Measurements from ENCODE around the gene MOCS1.

The MOCS1 gene

DNA sequence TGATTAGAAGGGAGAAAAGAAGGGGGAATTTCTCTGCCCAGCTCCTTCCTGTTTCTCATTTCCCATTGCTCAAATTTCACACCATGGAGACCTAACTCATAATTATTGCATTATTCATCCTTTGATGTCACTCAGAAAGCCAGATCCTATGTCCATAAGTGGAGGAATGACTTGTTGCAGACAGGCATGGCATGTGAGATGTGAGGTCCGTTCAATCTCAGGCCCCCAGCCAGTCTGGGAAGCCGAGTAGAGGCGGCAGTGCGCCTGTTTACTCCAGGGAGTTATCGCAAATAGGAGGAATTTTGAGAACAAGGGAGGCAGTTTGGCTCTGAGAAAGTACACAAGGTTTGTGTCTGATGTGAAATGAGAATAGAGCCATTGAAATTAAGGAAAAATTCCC is 26.9 kb upstream of the MOCS1 start:
- no peak for DNase-seq (ENCODE audit: low spot score)
- Histone ChIP-seq H3K27ac (peak overlapping the region in 1 of 2 donors; percentile 45), H3K4me3 (no peak overlapping the region)
- TF ChIP-seq, protein P1, sequence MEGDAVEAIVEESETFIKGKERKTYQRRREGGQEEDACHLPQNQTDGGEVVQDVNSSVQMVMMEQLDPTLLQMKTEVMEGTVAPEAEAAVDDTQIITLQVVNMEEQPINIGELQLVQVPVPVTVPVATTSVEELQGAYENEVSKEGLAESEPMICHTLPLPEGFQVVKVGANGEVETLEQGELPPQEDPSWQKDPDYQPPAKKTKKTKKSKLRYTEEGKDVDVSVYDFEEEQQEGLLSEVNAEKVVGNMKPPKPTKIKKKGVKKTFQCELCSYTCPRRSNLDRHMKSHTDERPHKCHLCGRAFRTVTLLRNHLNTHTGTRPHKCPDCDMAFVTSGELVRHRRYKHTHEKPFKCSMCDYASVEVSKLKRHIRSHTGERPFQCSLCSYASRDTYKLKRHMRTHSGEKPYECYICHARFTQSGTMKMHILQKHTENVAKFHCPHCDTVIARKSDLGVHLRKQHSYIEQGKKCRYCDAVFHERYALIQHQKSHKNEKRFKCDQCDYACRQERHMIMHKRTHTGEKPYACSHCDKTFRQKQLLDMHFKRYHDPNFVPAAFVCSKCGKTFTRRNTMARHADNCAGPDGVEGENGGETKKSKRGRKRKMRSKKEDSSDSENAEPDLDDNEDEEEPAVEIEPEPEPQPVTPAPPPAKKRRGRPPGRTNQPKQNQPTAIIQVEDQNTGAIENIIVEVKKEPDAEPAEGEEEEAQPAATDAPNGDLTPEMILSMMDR (IDR thresholded peaks at IDR 0.05), result no peak

DNA sequence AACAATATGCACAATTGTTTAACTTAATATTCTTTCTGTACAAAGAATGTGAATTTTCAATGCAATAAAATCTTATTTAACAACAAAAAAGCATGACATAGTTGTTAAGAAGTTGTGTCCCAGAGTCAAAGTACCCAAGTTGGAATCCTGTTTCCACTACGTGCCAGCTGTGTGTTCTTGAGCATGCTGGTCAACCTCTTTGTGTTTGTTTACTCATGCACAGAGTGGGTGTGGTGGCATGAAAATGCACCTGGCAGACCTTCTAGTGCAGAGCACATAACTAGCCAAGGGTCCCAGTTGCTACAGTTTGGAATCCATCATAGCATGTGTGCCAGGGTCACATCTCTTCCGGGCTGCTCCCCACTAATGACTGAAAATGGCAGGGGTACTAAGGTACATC is 24.7 kb upstream of the MOCS1 start:
- Histone ChIP-seq H3K4me3 (no peak overlapping the region), H3K27ac (no peak overlapping the region)
- TF ChIP-seq, protein P1 (IDR thresholded peaks at IDR 0.05), result no peak
- DNase-seq (ENCODE audit: low spot score), result no peak

- no peak overlapping the region for H3K4me3 ChIP-seq
- no peak overlapping the region for H3K27ac ChIP-seq
- DNase-seq (ENCODE audit: low spot score), result no peak
- TF ChIP-seq, protein P1 (IDR thresholded peaks at IDR 0.05), result no peak
Measured at GRCh38 chr6:39956936-39957335, 22.7 kb upstream of the MOCS1 start.

GRCh38 chr6:39953076-39953618 is 18.9 kb upstream of the MOCS1 start:
- Histone ChIP-seq H3K27ac (no peak overlapping the region), H3K4me3 (no peak overlapping the region)
- TF ChIP-seq, protein P1 (IDR thresholded peaks at IDR 0.05), result no peak
- no peak for DNase-seq (ENCODE audit: low spot score)

DNA sequence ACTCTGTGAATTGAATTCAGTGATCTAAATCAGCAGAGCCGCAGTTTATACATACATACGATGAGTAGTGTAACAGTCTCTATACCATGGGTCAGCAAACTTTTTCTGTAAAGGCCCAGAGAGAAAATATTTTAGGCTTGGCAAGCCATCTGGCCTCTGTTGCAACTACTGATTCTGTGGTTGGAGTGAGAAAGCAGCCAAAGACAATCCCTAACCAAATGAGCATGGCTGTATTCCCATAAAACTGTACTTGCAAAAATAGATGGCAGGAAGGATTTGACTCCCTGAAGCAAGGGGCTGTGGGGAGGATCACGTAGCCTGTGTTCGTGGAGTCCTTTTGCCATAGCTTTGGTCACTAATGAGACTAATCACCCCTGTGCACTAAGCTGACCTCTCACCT is 17.9 kb upstream of the MOCS1 start:
- H3K27ac ChIP-seq, result peak overlapping the region; percentile 53 to 72
- no peak for DNase-seq (ENCODE audit: low spot score)
- H3K4me3 ChIP-seq, result no peak overlapping the region
- TF ChIP-seq, protein P1 (IDR thresholded peaks at IDR 0.05), result no peak

DNA sequence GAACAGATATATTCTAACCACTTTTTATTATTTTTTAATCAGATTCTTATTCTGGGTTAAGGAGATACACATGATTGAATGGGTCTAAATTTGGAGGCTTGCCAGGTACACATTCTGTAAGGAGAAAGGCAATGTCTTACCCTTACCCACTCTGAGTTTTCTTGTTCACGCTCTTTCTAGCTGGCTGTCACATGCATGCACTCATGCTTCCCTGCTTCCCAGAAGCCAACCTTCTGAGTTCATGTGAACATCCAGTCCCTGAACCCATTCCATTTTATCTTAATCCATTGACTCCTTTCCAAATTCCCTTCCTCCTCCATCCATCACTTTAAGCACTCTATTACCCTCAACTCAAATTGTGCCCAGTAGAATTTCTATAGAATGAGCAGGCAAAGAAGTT is 17.5 kb upstream of the MOCS1 start:
- DNase-seq (ENCODE audit: low spot score), result no peak
- Histone ChIP-seq H3K4me3 (no peak overlapping the region), H3K27ac (peak overlapping the region; percentile 53 to 72)
- TF ChIP-seq, protein P1 (IDR thresholded peaks at IDR 0.05), result no peak

GRCh38 chr6:39951191-39951590 is 16.9 kb upstream of the MOCS1 start:
- TF ChIP-seq, protein P1 (IDR thresholded peaks at IDR 0.05), result no peak
- H3K4me3 ChIP-seq, result no peak overlapping the region
- no peak for DNase-seq (ENCODE audit: low spot score)
- H3K27ac ChIP-seq, result peak overlapping the region; percentile 21 to 53

Data from coronary artery (tissue), 2 donors.